GM19043 (cell line): ENCODE measurements around the gene OGDH.
"Not testable (repeated sequence)": the region's sequence is repeated elsewhere in the genome, so short reads cannot be mapped to it uniquely, and the experiment has no call there.

Experiments
- ATAC-seq: cut with Tn5 transposase; IDR thresholded peaks from one replicate; pipeline ENCODE4 v1.9.1; 2021; ENCODE audit warnings: low read depth; ENCODE audit not compliant: unreplicated experiment

Gene OGDH

DNA sequence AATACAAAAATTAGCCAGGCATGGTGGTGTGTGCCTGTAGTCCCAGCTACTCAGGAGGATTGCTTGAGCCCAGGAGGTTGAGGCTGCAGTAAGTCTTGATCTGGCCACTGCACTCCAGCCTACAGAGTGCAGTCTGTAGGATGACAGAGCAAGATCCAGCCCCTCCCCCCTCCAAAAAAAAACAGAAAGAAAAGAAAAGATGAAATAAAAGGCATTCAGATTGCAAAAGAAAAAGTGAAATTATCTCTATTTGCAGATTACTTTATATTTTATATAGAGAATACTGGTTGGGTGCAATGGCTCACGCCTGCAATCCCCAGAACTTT lies 121.5 kb downstream of the OGDH start:
- ATAC-seq, result no peak

DNA sequence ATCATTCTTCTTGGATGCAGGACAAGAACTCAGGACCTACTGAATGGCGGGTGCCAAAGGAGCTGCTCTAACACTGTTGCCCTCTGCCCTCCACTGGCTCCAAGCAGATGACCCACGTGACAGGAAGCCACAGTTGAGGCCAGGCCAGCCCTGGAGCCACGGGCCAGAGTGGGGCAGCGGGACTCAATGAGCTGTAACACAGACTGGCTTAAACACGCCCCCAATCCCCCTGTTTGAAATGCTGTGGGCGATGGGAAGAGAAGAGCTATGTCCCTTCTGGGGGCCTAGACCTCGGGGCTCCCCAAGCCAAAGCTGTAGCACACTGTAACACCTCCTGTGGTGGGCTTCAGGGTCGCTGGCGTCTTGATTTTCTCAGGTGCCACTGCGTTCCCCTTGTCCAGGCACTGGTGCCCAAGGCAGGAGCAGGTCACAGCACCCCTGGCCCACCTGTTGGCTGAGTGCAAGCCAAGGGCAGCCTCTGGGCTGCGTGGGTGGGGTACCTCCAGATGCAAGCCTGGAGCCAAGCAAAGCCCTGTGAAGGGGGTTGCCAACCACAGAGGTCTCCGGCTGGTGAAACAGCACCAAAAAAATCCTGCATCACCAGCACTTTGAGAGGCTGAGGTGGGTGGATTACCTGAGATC lies 123.6 kb downstream of the OGDH start:
- no peak for ATAC-seq

DNA sequence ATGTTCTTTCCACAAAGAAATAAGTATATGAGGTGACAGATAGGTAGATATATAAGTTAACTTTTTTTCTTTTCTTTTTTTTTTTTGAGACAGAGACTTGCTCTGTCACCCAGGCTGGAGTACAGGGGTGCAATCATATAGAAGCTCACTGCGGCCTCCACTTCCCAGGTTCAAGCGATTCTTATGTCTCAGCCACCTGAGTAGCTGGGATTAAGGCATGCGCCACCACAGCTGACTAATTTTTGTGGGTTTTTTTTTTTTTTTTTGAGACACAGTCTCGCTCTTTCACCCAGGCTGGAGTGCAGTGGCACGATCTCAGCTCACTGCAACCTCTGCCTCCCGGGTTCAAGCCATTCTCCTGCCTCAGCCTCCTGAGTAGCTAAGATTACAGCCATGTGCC lies 126.5 kb downstream of the OGDH start:
- ATAC-seq, result not testable (repeated sequence)

DNA sequence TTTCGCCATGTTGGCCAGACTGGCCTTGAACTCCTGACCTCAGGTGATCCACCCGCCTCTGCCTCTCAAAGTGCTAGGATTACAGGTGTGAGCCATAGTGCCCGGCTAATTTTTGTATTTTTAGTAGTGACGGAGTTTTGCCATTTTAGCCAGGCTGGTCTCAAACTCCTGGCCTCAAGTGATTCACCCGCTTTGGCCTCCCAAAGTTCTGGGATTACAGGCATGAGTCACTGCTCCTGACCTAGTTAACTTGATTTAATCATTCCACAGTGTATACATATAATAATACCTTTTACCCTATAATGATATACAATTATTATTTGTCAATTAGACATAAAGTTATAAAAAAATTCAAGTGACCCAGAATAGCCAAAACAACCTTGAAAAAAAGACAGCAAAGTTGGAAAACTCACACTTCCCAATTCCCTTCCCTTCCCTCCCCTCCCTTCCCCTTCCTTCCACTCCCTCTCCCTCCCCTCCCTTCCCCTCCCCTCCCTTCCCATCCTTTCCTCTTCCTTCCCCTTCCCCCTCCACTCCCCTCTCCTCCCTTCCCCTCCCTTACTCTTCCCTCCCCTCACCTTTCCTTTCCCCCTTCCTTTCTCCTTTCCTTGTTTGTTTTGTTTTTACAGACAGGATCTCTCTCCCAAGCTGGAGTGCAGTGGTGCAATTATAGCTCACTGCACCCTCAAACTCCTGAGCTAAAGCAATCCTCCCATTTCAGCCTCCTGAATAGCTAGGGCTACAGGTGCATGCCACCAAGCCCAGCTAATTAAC lies 127.5 kb downstream of the OGDH start:
- no peak for ATAC-seq

DNA sequence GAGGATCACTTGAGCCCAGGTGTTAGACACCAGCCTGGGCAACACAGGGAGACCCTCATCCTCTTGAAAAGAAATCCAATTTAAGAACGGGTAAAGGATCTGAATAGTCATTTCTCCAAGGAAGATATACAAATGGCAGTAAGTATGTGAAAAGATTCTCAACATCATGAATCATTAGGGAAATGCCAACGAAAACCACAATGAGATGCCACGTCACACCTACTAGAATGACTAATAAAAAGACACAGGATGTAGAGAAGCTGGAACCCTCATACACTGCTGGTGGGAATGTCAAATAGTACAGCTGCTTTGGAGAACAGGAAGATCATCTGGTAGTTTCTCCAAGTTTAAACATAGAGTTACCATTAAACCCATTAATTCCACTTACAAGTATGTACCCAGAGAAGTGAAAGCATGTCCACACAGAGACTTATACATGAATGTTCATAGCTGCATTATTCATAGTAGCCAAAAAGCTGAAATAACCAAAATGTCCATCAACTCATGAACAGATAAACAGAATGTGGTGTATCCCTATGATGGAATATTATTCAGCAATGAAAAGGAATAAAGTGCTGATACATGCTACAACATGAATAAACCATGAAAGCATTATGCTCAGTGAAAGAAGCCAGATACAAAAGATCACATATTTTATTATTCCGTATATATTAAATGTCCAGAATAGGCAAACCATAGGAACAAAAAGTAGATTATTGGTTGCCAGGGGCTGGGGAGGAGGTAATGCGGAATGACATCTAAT lies 129.2 kb downstream of the OGDH start:
- no peak for ATAC-seq

DNA sequence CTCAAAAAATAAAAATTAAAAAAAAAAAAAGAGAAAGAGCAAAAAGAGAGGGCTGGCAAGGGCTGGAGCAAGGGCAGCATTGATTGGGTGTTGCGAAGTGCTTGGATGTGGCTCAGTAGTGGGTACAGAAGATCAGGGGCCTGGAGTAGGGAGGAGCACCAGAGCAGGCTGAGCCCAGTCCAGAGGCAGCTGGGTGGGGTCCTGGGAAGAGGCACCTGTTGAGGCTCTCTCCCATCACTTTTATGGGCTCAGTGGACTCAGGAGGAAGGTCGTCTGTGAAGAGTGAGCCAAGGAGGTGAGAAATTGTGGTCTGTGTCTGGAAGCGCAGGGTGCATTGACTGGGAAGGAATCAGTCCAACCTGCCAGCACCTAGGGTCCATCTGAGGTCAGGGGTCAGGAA lies 130.5 kb downstream of the OGDH start:
- no peak for ATAC-seq

DNA sequence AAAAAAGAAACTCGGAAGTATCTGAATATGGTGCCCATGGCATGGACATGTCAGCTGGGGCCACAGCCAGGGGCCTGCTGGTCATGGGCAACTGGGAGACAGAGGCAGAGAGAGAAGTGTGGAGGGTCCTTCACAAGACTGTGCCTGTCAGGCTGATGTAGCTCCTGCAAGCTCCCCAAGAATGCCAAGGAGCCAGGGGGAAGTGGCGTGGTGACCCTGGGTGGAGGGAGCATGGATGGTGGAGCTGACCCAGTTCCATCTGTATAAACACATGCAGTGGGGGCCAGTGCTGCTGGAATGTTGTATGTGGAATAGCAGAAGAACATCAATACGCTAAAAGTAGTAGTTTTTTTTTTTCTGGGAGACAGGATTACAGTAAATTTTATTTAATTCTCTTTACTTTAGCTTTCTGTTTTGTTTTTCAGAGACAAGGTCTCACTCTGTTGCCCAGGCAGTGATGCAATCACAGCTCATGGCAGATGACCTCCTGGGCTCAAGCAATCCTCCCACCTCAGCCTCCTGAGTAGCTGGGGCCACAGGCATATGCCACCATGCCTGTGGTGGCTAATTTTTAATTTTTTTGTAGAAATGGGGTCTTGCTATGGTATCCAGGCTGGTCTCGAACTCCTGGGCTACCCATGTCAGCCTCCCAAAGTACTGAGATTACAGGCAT lies 131.8 kb downstream of the OGDH start:
- no peak for ATAC-seq

DNA sequence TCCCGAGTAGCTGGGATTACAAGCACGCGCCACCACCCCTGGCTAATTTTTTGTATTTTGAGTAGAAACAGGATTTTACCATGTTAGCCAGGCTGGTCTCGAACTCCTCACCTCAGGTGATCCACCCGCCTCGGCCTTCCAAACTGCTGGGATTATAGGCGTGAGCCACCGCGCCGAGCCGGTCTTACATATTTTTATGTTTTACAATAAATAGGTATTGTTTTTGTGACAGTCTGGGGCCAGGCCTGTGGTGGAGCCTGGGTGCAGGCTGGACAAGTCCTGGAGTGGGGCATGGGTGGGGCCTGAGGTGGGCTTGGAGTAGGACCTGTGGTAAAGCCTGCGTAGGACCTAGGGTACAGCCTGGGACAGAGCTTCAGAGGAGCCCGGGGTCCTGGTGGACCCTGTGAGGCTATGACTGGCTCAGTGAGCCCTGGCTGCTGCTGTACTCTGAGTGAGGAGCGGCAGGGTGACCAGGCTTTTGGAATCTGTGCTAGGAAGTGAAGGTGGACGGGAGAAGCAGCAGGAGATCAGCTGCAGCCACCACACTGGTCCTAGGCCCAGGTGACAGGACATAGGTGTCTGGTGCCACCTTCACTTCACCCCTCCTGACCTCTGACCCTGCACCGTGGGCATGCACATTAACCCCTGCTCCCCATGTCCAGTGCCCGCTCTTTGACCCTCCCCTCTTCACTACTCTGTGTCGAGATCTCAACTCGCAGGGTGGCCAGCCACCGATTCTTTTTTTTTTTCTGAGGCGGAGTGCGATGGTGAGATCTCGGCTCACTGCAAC lies 132.6 kb downstream of the OGDH start:
- no peak for ATAC-seq

DNA sequence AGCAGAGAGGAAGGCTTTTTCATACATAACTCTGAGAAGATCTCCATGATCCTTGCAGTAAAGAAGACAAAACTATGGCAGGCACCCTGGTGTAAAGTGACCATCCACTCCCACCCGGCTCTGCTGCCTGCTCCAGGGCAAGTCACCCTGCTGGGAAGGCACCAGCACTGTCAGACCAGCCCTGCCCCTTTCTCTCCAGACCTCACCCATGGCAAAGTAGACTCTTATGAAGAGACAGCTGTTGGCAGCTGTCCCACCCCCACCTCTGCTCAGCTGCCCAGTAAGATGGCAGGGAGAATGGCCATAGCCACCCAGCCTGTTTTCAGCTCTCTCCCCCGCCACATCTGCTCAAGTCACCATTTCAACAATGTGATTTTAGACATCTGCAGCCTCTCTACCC lies 133.6 kb downstream of the OGDH start:
- no peak for ATAC-seq

DNA sequence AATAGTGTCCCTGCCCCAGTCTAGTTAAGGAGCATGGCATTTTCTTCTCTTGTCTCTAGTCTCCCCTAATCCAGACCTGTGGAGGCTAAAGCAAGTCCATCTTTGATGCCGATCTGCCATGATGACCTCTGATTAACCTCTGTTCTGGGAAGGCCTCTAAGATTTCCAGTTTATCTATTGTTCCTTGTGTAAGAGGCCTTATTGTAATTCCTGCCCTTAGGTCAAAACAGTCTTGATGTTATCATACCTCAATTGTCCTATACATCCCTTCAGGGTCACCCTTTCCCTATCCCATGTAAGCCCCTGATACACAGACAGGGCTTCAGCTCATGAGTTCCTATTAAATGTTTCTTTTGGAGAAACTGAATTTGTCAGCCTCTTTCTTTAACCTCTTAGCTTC lies 137.3 kb downstream of the OGDH start:
- ATAC-seq, result no peak

DNA sequence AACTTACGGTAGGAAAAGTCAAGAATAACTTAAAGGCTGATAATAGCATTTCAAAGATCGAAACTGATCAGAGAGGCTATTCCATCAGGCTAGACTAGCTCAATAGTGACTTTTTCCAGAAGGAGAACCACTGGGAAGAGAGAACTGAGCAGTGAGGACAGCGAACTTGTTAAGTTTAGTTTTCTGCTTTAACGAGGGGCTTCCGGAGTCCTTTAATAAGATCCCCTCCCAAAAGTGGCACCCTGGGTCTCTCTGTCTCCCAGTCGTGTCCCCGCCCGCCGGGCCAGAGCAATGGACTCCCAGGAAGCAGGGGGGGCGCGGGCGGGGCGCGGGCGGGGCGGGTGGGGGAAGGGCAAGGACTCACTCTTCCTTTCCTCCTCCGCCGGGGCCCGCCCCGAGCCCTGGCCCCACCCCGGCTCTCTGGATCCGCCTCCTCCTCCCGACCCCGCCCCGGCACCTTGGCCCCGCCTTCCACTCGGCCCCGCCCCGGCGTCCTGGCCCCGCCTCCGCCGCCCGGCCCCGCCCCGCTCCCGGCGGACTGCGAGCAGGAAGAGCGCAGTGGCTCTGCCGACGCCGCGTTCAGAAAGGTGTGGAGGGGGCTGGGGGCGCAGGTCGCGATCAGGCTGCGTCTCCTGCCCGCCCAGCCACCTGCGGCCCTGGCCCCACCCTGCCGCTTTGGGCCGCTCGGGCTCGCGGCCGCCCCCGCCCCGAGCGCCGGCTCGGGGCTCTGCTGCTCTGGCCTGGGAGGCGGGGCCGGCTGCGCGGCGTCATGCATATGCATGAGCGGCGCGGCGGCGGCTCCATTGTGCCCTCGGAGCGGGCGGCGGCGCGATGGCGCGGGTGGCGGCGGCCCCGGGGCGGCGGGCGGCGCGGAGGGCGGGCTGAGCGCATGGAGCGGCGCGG lies 141.9 kb downstream of the OGDH start, which contains the start of gene ZMIZ2:
ZMIZ2 (plus strand) TSS at position 803 of the 903 bp plus-strand sequence. CDS start 7,403 bp downstream, outside the sequence.
- peak; percentile 60 for ATAC-seq

DNA sequence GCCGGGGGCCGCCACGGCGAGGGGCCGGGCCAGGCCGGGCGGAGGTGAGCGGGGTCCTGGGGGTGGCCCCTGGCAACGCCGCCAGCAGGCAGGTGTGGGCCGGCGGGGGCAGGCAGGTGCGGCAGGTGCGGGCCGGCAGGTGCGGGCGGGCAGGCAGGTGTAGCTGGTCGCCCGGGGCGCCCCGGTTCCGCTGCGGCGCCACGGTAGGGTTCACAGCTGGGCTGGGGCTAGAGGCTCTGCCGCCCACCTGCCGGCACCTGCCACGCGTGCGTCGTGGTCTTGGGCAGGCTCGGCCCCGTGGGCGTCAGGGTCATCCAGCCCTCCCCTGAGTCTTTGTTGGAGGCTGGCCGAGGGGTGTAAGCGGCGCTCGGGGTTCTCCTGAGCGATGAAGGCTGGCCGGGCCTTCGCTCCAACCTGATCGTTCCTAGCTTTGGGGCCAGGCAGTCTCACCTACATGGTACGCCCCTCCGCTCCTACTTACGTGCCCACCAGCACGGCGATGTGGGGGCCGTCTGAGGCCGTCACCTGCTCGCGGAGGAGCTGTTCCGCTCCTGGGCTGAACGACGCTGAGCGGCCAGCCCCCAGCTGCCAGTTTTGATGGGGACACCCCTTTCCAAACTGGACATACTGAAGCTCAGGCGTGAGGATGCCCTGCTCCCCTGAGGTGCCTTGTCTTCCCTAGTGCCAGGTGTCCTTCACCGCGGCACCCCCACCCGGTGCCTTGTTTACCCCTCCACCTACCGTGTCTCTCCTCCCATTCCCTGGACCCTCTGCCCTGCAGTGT lies 142.7 kb downstream of the OGDH start:
- peak; percentile 5 for ATAC-seq

DNA sequence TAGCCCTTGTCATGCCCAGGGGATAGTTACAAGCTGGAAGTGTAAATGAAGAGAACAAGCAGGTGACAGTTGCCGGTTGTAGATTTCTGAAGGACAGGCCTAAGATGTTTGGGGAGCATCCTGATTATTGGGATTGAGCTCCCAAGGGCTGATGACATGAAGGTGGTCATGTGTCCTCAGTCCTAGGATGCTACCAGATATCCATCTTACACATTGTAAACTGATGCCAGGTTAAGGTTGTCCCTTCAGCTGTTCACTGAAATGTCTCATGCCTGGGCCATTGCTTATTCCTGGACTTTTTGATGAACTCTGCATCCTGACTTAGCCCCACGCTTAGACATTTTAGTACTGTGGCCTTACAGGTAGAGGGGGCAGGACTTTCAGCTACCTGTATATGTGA lies 143.6 kb downstream of the OGDH start:
- no peak for ATAC-seq

DNA sequence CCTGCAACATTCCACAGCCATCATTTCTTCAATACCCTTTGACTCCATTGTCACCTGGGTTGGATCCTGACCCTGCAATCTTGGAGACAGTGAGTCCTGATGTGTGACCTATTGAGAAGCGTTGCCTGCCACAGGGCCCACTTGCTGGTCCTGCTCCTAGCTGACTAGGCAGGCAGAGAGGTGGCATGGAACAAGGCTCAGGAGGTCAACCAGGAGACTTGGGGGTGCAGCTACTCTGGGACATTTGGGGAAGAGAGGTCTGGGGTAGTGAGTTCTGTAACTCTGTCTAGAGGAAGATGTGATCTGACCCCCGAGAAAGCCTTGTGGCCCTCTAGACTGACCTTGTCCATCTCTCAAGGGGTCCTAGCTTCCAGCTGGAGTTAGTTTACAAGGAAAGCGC lies 144.0 kb downstream of the OGDH start:
- no peak for ATAC-seq

DNA sequence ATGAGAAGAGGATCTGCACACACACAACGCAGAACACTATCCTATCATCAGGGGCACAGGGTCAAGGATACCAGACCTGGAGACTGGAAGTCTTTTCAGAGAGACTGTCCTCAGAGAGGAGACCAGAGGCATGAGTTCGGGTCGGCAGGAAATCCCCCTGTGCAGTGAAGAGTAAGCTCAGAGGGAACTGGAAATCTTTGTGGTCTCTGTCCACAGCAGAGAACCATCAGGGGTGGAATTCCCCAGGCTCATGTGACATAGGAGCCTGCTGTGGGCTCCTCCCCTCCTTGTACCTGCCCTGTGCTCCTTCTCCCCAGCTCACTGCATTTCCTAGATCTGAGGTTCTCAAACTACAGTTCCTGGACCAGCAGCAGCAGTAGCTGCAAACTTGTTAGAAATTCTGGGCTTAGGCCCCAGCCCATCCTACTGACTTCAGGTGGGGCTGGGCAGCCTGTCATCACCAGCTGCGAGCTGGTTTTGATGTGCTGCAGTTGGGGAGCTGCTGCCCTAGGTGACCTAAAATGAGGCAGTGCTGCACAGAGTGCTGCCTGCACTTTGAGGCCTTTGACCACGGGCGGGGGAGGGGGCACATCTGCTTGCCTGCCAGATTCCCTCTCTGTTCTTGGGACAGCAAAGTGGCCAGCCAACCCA lies 144.6 kb downstream of the OGDH start:
- peak; percentile 62 for ATAC-seq

DNA sequence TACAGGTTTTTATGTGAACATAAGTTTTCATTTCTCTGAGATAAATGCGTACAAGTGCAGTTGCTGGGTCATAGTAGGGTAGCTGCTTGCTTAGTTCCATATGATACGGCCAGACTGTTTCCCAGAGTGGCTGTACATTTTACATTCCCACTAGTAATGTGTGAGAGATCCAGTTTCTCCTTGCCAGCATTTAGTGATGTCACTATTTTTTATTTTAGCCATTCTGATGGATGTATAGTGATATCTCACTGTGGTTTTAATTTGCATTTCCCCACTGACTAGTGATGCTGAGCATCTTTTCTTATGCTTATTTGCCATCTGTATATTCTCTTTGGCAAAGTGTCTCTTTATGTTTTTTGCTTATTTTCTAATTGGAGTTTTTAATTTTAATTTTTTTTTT lies 146.4 kb downstream of the OGDH start:
- no peak for ATAC-seq

DNA sequence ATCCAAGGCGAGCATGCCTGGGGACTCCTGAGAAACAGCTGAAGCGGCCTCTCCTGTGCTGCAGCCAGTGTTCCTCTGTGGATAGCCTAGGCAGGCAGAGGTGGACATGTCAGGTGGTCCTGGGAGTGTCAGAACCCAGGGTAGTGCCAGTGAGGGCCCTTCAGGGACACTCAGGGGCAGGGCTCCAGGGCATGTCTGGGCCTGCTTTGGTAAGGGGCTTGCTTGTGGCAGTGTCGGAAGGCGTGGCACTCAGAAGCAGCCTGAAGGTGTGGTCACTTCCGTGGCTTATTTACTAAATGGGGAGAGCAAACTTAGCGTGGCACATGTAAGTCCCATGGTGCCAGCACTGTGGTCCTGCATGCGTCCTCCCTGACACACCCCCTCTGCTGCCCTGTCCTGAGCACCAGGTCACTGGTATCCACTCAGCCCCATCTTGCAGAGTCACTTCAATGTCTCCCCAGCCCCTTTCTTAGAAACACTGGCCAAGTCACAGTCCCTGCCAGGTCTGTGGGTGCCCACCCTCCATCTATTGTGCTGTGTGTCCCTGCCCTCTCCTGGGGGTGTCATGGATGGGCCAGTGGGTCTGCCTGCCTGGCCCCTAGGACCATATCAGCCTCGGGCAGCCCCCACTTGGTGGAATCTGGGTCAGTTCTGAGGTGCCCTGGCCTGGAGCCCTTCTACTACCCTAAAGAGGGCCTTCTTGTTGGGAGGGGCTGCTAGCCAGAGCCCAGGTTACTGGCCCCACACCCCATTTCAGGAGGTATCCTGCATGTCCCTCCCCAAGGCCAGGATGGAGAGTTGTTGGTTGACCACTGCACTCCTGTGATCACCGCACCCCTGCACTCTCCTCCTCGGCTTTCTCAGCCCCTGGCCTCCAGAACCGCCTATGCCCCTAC lies 148.6 kb downstream of the OGDH start:
- no peak for ATAC-seq
